HG03060 (cell line): ENCODE results near the gene MAGI2.
"Not testable (repeated sequence)": the region's sequence is repeated elsewhere in the genome, so short reads cannot be mapped to it uniquely, and the experiment has no call there.

ENCODE experiments used
- ATAC-seq: cut with Tn5 transposase; IDR thresholded peaks from one replicate; pipeline ENCODE4 v1.9.1; 2021; ENCODE audit warnings: low read depth, moderate number of reproducible peaks; ENCODE audit not compliant: unreplicated experiment

MAGI2 gene

GRCh38 chr7:78985509-78985908 lies 468.0 kb downstream of the MAGI2 start:
- no peak for ATAC-seq

GRCh38 chr7:78983483-78983882 lies 470.0 kb downstream of the MAGI2 start:
- no peak for ATAC-seq

GRCh38 chr7:78970440-78970916 lies 483.0 kb downstream of the MAGI2 start:
- ATAC-seq: no peak

- no peak for ATAC-seq
Observed at GRCh38 chr7:78968951-78969350, 484.5 kb downstream of the MAGI2 start.

GRCh38 chr7:78967561-78967960 lies 485.9 kb downstream of the MAGI2 start:
- ATAC-seq: not testable (repeated sequence)

- no peak for ATAC-seq
Observed at GRCh38 chr7:78967046-78967445, 486.4 kb downstream of the MAGI2 start.

GRCh38 chr7:78959477-78959876 lies 494.0 kb downstream of the MAGI2 start:
- ATAC-seq: no peak

GRCh38 chr7:78955329-78955728 lies 498.1 kb downstream of the MAGI2 start:
- ATAC-seq: no peak

GRCh38 chr7:78953726-78954363 lies 499.6 kb downstream of the MAGI2 start:
- no peak for ATAC-seq

GRCh38 chr7:78953090-78953489 lies 500.4 kb downstream of the MAGI2 start:
- no peak for ATAC-seq

- no peak for ATAC-seq
Observed at GRCh38 chr7:78939669-78940068, 513.8 kb downstream of the MAGI2 start.

GRCh38 chr7:78924581-78924980 lies 528.9 kb downstream of the MAGI2 start:
- no peak for ATAC-seq

GRCh38 chr7:78912781-78913180 lies 540.7 kb downstream of the MAGI2 start:
- no peak for ATAC-seq

GRCh38 chr7:78906735-78907134 lies 546.7 kb downstream of the MAGI2 start:
- ATAC-seq: no peak

- no peak for ATAC-seq
Observed at GRCh38 chr7:78905436-78905835, 548.0 kb downstream of the MAGI2 start.

GRCh38 chr7:78904983-78905382 lies 548.5 kb downstream of the MAGI2 start:
- ATAC-seq: no peak

- no peak for ATAC-seq
Observed at GRCh38 chr7:78901566-78901965, 551.9 kb downstream of the MAGI2 start.

- ATAC-seq: no peak
Observed at GRCh38 chr7:78900806-78901205, 552.7 kb downstream of the MAGI2 start.

- ATAC-seq: no peak
Observed at GRCh38 chr7:78895393-78895792, 558.1 kb downstream of the MAGI2 start.

GRCh38 chr7:78879206-78879605 lies 574.3 kb downstream of the MAGI2 start:
- ATAC-seq: no peak

- ATAC-seq: no peak
Observed at GRCh38 chr7:78873117-78873516, 580.4 kb downstream of the MAGI2 start.

- no peak for ATAC-seq
Observed at GRCh38 chr7:78864339-78864738, 589.1 kb downstream of the MAGI2 start.

- ATAC-seq: no peak
Observed at GRCh38 chr7:78863281-78863680, 590.2 kb downstream of the MAGI2 start.
